ENCODE results near the gene GALNT18. TPM values are rescaled to one million over a fixed set of nuclear protein-coding genes. Genes with fewer than 3 reads are reported as not detected.

GALNT18 gene
- total and polyA plus RNA-seq, 3 experiments from 2014 or later: 1.3 TPM; not detected in 1

- CTCF ChIA-PET: no interaction called here
- Mint-ChIP-seq H3K4me3 (no peak overlapping the region), H3K27ac (no peak overlapping the region), H3K36me3 (no peaks in the 10 kb centered on the region), H3K4me1 (no peaks in the 10 kb centered on the region), H3K27me3 (peaks cover 0 to 11% of the 10 kb centered on the region in 2 donors), H3K9me3 (no peaks in the 10 kb centered on the region)
- Histone ChIP-seq H3K9me3 (ENCODE audit: low read length) (no peaks in the 10 kb centered on the region), H3K36me3 (ENCODE audit: insufficient read depth, low read length) (no peaks in the 10 kb centered on the region), H3K4me1 (ENCODE audit: insufficient read depth, low read length) (no peaks in the 10 kb centered on the region), H3K27me3 (ENCODE audit: insufficient read depth, low read length, poor library complexity, severe bottlenecking) (no peaks in the 10 kb centered on the region), H3K4me3 (ENCODE audit: low read length) (no peak overlapping the region), H3K27ac (ENCODE audit: low read depth, low read length) (no peak overlapping the region)
- DNase-seq: no peak
- POLR2A ChIA-PET: no interaction called here
These were observed 327.3 kb downstream of the GALNT18 start for GRCh38 chr11:11294551-11294855.

DNA sequence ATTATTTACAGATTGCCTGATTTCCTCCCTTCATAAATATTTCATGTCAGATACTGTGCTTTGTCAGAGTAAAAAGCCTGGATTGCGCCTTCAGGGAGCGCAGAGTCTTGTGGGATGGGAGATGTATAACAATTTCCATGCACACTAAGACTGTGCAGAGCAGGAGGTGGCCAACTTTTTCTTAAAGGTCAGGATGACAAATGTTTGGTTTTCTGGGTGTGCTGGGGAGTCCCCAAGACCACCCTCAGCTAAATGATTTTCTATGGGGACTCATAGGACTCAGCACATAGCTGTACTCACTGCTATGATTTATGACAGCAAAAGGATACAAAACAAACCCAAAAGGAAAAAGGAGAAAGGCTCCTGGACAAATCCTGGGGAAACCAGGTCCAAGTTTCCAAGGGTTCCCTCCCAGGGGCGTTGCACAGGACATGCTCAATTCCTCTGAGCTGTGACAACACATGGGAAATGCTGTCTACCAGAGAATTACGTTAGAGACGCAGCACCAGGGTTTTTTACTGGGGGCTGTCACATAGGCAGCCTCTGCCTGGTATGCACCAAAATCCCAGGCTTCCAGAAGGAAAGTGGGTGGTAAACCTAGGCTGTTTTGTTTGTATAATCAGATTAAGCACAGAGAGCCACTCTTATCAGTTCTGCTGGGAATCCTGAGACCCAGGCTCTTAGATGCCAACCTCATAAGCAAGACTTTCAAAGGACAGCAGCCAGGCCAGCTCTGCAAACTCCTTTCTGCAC is 327.8 kb downstream of the GALNT18 start:
- no peak for DNase-seq
- Mint-ChIP-seq H3K4me1 (no peaks in the 10 kb centered on the region), H3K9me3 (no peaks in the 10 kb centered on the region), H3K4me3 (no peak overlapping the region), H3K27ac (no peak overlapping the region), H3K27me3 (peaks cover 1 to 14% of the 10 kb centered on the region in 2 donors), H3K36me3 (no peaks in the 10 kb centered on the region)
- H3K36me3 ChIP-seq (ENCODE audit: insufficient read depth, low read length): no peaks in the 10 kb centered on the region
- ChIA-PET POLR2A (no interaction called here), CTCF (no interaction called here)
- H3K4me3 ChIP-seq (ENCODE audit: low read length): no peak overlapping the region
- no peaks in the 10 kb centered on the region for H3K9me3 ChIP-seq (ENCODE audit: low read length)
- H3K27me3 ChIP-seq (ENCODE audit: insufficient read depth, low read length, poor library complexity, severe bottlenecking): no peaks in the 10 kb centered on the region
- no peak overlapping the region for H3K27ac ChIP-seq (ENCODE audit: low read depth, low read length)
- H3K4me1 ChIP-seq (ENCODE audit: insufficient read depth, low read length): no peaks in the 10 kb centered on the region

DNA sequence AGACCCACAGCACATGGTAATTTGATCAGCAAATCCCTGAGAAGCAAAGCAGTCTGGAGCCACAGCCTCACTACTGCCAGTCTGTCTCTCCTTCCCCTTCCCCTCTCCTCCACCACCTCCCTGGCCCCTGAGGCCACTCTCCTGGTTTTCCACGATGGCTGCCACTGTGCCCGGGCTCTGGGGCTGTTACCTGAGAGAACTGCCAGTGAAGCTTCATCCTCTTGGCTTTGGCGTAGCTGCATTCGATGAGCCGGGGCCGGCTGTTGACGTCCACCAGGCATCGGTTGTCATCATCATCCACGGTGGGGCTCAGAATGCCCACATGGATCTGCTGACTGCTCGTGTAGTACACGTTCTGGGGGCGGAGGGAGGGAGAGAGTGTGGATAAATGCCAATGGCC is 329.0 kb downstream of the GALNT18 start:
- Mint-ChIP-seq H3K36me3 (no peaks in the 10 kb centered on the region), H3K27ac (no peak overlapping the region), H3K9me3 (no peaks in the 10 kb centered on the region), H3K4me1 (no peaks in the 10 kb centered on the region), H3K4me3 (no peak overlapping the region), H3K27me3 (peaks cover 2 to 18% of the 10 kb centered on the region in 2 donors)
- CTCF ChIA-PET: no interaction called here
- no peaks in the 10 kb centered on the region for H3K27me3 ChIP-seq (ENCODE audit: insufficient read depth, low read length, poor library complexity, severe bottlenecking)
- H3K27ac ChIP-seq (ENCODE audit: low read depth, low read length): no peak overlapping the region
- no peaks in the 10 kb centered on the region for H3K4me1 ChIP-seq (ENCODE audit: insufficient read depth, low read length)
- no peak overlapping the region for H3K4me3 ChIP-seq (ENCODE audit: low read length)
- H3K36me3 ChIP-seq (ENCODE audit: insufficient read depth, low read length): no peaks in the 10 kb centered on the region
- POLR2A ChIA-PET: no interaction called here
- DNase-seq: no peak
- H3K9me3 ChIP-seq (ENCODE audit: low read length): no peaks in the 10 kb centered on the region

- Mint-ChIP-seq H3K27me3 (peaks cover 2 to 22% of the 10 kb centered on the region in 2 donors), H3K4me3 (no peak overlapping the region), H3K9me3 (no peaks in the 10 kb centered on the region), H3K4me1 (no peaks in the 10 kb centered on the region), H3K36me3 (no peaks in the 10 kb centered on the region), H3K27ac (peak overlapping the region in 1 of 8 donors; percentile 77)
- no peak for DNase-seq
- no peaks in the 10 kb centered on the region for H3K4me1 ChIP-seq (ENCODE audit: insufficient read depth, low read length)
- CTCF ChIA-PET: interaction anchor here (1.2 kb wide), 1 partner anchor 9 kb away, joined by 4 read pairs; no protein-coding TSS in a partner anchor
- H3K27me3 ChIP-seq (ENCODE audit: insufficient read depth, low read length, poor library complexity, severe bottlenecking): no peaks in the 10 kb centered on the region
- no peaks in the 10 kb centered on the region for H3K36me3 ChIP-seq (ENCODE audit: insufficient read depth, low read length)
- no peak overlapping the region for H3K4me3 ChIP-seq (ENCODE audit: low read length)
- POLR2A ChIA-PET: no interaction called here
- no peak overlapping the region for H3K27ac ChIP-seq (ENCODE audit: low read depth, low read length)
- H3K9me3 ChIP-seq (ENCODE audit: low read length): no peaks in the 10 kb centered on the region
These were observed 330.5 kb downstream of the GALNT18 start for GRCh38 chr11:11291041-11292015.

DNA sequence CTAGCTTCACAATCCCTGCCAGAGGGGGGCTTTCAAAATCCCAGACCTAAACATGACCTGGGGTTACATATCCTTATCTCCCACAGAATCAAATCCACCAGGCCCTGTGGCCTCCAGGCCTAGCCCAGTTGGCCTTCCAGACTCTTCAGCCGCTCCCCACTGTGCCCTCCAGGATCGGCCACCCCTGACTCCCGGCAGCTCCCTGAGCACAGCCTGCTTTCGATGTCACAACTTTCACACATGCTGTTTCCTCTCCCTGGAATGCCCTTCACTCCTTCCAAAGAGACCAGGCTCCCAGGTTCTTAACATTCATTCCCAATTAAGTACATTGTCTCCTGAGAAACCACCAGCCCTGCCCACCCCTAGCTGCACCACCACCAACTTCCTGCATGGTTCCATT is 331.5 kb downstream of the GALNT18 start:
- Mint-ChIP-seq H3K4me1 (no peaks in the 10 kb centered on the region), H3K27me3 (peaks cover 2 to 27% of the 10 kb centered on the region in 2 donors), H3K27ac (no peak overlapping the region), H3K4me3 (no peak overlapping the region), H3K36me3 (no peaks in the 10 kb centered on the region), H3K9me3 (no peaks in the 10 kb centered on the region)
- Histone ChIP-seq H3K36me3 (ENCODE audit: insufficient read depth, low read length) (no peaks in the 10 kb centered on the region), H3K9me3 (ENCODE audit: low read length) (no peaks in the 10 kb centered on the region), H3K4me1 (ENCODE audit: insufficient read depth, low read length) (no peaks in the 10 kb centered on the region), H3K27me3 (ENCODE audit: insufficient read depth, low read length, poor library complexity, severe bottlenecking) (no peaks in the 10 kb centered on the region), H3K27ac (ENCODE audit: low read depth, low read length) (no peak overlapping the region), H3K4me3 (ENCODE audit: low read length) (no peak overlapping the region)
- DNase-seq: no peak
- CTCF ChIA-PET: interaction anchor here (1.2 kb wide), 1 partner anchor 10 kb away, joined by 4 read pairs; no protein-coding TSS in a partner anchor
- POLR2A ChIA-PET: no interaction called here

- ChIA-PET POLR2A (no interaction called here), CTCF (interaction anchor here (1.2 kb wide), 1 partner anchor 11 kb away, joined by 4 read pairs; no protein-coding TSS in a partner anchor)
- H3K4me3 Mint-ChIP-seq: no peak overlapping the region
- no peaks in the 10 kb centered on the region for H3K9me3 ChIP-seq (ENCODE audit: low read length)
- H3K4me1 Mint-ChIP-seq: no peaks in the 10 kb centered on the region
- peaks cover 2 to 27% of the 10 kb centered on the region in 2 donors for H3K27me3 Mint-ChIP-seq
- DNase-seq: no peak
- H3K4me1 ChIP-seq (ENCODE audit: insufficient read depth, low read length): no peaks in the 10 kb centered on the region
- no peak overlapping the region for H3K4me3 ChIP-seq (ENCODE audit: low read length)
- no peaks in the 10 kb centered on the region for H3K36me3 ChIP-seq (ENCODE audit: insufficient read depth, low read length)
- no peak overlapping the region for H3K27ac ChIP-seq (ENCODE audit: low read depth, low read length)
- H3K27me3 ChIP-seq (ENCODE audit: insufficient read depth, low read length, poor library complexity, severe bottlenecking): no peaks in the 10 kb centered on the region
- no peaks in the 10 kb centered on the region for H3K36me3 Mint-ChIP-seq
- no peaks in the 10 kb centered on the region for H3K9me3 Mint-ChIP-seq
- peak overlapping the region in 1 of 8 donors; percentile 66 for H3K27ac Mint-ChIP-seq
These were observed 332.1 kb downstream of the GALNT18 start for GRCh38 chr11:11289669-11290068.

- Mint-ChIP-seq H3K36me3 (no peaks in the 10 kb centered on the region), H3K27ac (no peak overlapping the region), H3K9me3 (no peaks in the 10 kb centered on the region), H3K27me3 (peaks cover 2 to 27% of the 10 kb centered on the region in 2 donors), H3K4me3 (no peak overlapping the region), H3K4me1 (no peaks in the 10 kb centered on the region)
- POLR2A ChIA-PET: no interaction called here
- Histone ChIP-seq H3K36me3 (ENCODE audit: insufficient read depth, low read length) (no peaks in the 10 kb centered on the region), H3K4me1 (ENCODE audit: insufficient read depth, low read length) (no peaks in the 10 kb centered on the region), H3K27ac (ENCODE audit: low read depth, low read length) (no peak overlapping the region), H3K4me3 (ENCODE audit: low read length) (no peak overlapping the region), H3K27me3 (ENCODE audit: insufficient read depth, low read length, poor library complexity, severe bottlenecking) (no peaks in the 10 kb centered on the region), H3K9me3 (ENCODE audit: low read length) (no peaks in the 10 kb centered on the region)
- CTCF ChIA-PET: no interaction called here
- DNase-seq: no peak
These were observed 332.7 kb downstream of the GALNT18 start for GRCh38 chr11:11288972-11289616.

DNA sequence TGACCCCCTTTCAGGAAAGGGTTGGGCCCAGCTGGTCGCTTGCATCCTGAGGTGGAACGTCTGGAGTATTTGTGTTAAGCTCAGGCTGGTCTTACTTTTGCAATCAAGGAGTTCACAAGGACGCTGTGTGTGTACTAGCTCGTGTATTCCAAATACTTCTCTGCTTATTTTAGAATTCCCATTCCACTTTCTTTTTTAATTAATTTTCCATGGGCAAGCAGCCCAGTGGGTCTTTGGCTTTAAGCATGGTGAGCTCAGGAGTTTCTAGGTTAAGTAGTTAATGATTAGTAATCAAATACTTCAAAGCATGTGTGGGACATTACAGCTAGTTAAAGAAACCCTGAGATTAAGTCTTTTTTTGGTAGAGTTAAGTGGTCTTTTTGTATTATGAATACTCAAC is 337.3 kb downstream of the GALNT18 start:
- Histone ChIP-seq H3K27me3 (ENCODE audit: insufficient read depth, low read length, poor library complexity, severe bottlenecking) (no peaks in the 10 kb centered on the region), H3K36me3 (ENCODE audit: insufficient read depth, low read length) (no peaks in the 10 kb centered on the region), H3K27ac (ENCODE audit: low read depth, low read length) (no peak overlapping the region), H3K4me3 (ENCODE audit: low read length) (no peak overlapping the region), H3K9me3 (ENCODE audit: low read length) (no peaks in the 10 kb centered on the region), H3K4me1 (ENCODE audit: insufficient read depth, low read length) (no peaks in the 10 kb centered on the region)
- peaks cover 4 to 16% of the 10 kb centered on the region in 2 donors for H3K27me3 Mint-ChIP-seq
- no peaks in the 10 kb centered on the region for H3K36me3 Mint-ChIP-seq
- peaks cover 0 to 3% (median 0%) of the 10 kb centered on the region in 3 donors for H3K4me1 Mint-ChIP-seq
- H3K9me3 Mint-ChIP-seq: no peaks in the 10 kb centered on the region
- ChIA-PET POLR2A (no interaction called here), CTCF (interaction anchor here (0.7 kb wide), 1 partner anchor 1224 kb away, joined by 4 read pairs; no protein-coding TSS in a partner anchor)
- H3K27ac Mint-ChIP-seq: no peak overlapping the region
- no peak overlapping the region for H3K4me3 Mint-ChIP-seq
- no peak for DNase-seq
